ENCODE data around the gene ELK4. TPM values are rescaled to one million over a fixed set of nuclear protein-coding genes. Genes with fewer than 3 reads are reported as not detected.
A peak's percentile ranks its signal among the peaks of the same experiment; 100 is the strongest.

ELK4 gene
- total RNA-seq, 2 experiments from 2014 or later, result 71.0 to 76.9 TPM

- DNase-seq, result no peak
- no peak overlapping the region for H3K27ac Mint-ChIP-seq
- H3K27me3 Mint-ChIP-seq, result peaks cover 7% of the 10 kb centered on the region
- no peaks in the 10 kb centered on the region for H3K36me3 Mint-ChIP-seq
- peaks cover 15% of the 10 kb centered on the region for H3K4me1 Mint-ChIP-seq
- H3K9me3 Mint-ChIP-seq, result no peaks in the 10 kb centered on the region
- H3K4me3 Mint-ChIP-seq, result no peak overlapping the region
These were observed 37.1 kb upstream of the ELK4 start for GRCh38 chr1:205668951-205669340.

- Mint-ChIP-seq H3K4me3 (no peak overlapping the region), H3K27ac (peak overlapping the region; percentile 13), H3K36me3 (no peaks in the 10 kb centered on the region), H3K4me1 (peaks cover 15% of the 10 kb centered on the region), H3K27me3 (peaks cover 7% of the 10 kb centered on the region), H3K9me3 (no peaks in the 10 kb centered on the region)
- no peak for DNase-seq
These were observed 36.3 kb upstream of the ELK4 start for GRCh38 chr1:205667909-205668643.

DNA sequence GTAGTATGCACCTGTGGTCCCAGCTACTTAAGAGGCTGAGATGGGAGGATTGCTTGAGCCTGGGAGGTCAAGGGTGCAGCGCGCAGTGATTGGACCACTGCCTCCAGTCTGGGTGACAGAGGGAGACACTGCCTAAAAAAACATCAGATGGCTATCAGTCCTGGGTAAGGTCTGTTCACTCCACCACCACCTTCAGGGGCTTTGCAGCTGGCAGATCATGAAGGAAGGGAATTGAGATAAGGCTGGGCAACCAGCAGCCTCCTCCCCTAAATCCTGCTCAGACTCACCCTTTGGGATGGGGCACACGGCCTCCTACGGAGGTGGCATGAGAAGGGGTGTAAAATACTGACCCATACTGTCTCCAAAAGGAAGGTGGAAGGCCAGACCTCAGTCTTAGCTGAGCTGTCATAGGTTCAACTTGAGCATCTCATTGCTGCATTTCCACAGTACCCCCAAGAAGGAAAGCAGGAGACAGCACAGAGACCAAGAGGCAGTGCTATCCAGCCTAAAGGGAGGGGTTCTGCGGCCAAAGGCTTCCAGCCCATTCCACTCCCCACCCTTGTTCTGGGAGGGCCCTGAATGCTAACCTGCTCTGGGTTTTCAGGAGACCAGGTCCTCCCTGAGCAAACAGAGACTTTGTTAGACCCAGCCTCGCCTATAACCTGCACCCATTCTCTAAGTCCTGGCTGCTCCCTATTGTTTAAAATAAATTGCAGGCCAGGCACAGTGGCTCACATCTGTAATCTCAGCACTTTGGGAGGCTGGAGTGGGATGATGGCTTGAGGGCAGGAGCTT, 34.8 kb upstream of the ELK4 start:
- H3K9me3 Mint-ChIP-seq, result no peaks in the 10 kb centered on the region
- peaks cover 7% of the 10 kb centered on the region for H3K27me3 Mint-ChIP-seq
- H3K27ac Mint-ChIP-seq, result no peak overlapping the region
- no peak overlapping the region for H3K4me3 Mint-ChIP-seq
- H3K4me1 Mint-ChIP-seq, result peaks cover 12% of the 10 kb centered on the region
- H3K36me3 Mint-ChIP-seq, result no peaks in the 10 kb centered on the region
- DNase-seq, result no peak

GRCh38 chr1:205665201-205666045, 33.6 kb upstream of the ELK4 start:
- Mint-ChIP-seq H3K36me3 (no peaks in the 10 kb centered on the region), H3K27me3 (peaks cover 7% of the 10 kb centered on the region), H3K4me1 (peaks cover 11% of the 10 kb centered on the region), H3K9me3 (no peaks in the 10 kb centered on the region), H3K27ac (no peak overlapping the region), H3K4me3 (no peak overlapping the region)
- no peak for DNase-seq

- H3K9me3 Mint-ChIP-seq, result no peaks in the 10 kb centered on the region
- H3K4me3 Mint-ChIP-seq, result no peak overlapping the region
- no peaks in the 10 kb centered on the region for H3K36me3 Mint-ChIP-seq
- peaks cover 11% of the 10 kb centered on the region for H3K4me1 Mint-ChIP-seq
- no peak for DNase-seq
- H3K27me3 Mint-ChIP-seq, result peaks cover 10% of the 10 kb centered on the region
- no peak overlapping the region for H3K27ac Mint-ChIP-seq
These were observed 32.7 kb upstream of the ELK4 start for GRCh38 chr1:205664399-205665017.

DNA sequence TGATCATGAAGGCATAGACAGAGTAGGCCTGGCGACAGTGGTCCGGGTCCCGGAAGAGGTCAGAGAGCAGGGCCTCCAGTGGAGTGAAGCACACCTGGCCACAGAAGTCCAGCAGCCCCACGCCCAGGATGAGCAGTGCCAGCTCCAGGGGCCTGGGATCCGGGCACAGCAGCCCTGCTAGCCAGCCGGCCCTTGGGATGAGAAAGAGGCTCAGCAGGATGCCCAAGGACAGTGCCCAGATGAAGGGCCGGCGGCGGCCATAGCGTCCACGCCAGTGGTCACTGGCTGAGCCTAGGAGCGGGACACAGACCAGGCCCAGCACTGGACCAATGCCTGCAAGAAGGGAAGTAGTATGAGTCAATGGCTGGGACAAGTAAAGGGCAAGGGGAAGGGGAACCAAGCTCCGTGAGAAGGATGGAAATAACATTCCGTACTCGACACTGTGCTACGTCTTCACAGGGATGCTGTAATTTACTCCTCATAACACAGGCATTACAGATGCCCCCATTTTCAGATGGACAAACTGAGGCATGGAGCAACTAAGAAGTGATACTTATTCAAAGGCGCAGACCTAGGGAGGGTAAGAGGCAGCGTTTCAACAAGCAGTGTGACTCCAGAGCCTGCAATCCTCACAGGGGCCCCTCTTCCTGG, 31.6 kb upstream of the ELK4 start:
- Mint-ChIP-seq H3K36me3 (no peaks in the 10 kb centered on the region), H3K27me3 (peaks cover 9% of the 10 kb centered on the region), H3K4me3 (no peak overlapping the region), H3K4me1 (peaks cover 2% of the 10 kb centered on the region), H3K27ac (no peak overlapping the region), H3K9me3 (no peaks in the 10 kb centered on the region)
- DNase-seq, result no peak

- no peak overlapping the region for H3K27ac Mint-ChIP-seq
- peaks cover 4% of the 10 kb centered on the region for H3K27me3 Mint-ChIP-seq
- H3K36me3 Mint-ChIP-seq, result no peaks in the 10 kb centered on the region
- H3K9me3 Mint-ChIP-seq, result no peaks in the 10 kb centered on the region
- H3K4me3 Mint-ChIP-seq, result no peak overlapping the region
- peaks cover 1% of the 10 kb centered on the region for H3K4me1 Mint-ChIP-seq
- DNase-seq, result no peak
These were observed 31.0 kb upstream of the ELK4 start for GRCh38 chr1:205662791-205663190.

DNA sequence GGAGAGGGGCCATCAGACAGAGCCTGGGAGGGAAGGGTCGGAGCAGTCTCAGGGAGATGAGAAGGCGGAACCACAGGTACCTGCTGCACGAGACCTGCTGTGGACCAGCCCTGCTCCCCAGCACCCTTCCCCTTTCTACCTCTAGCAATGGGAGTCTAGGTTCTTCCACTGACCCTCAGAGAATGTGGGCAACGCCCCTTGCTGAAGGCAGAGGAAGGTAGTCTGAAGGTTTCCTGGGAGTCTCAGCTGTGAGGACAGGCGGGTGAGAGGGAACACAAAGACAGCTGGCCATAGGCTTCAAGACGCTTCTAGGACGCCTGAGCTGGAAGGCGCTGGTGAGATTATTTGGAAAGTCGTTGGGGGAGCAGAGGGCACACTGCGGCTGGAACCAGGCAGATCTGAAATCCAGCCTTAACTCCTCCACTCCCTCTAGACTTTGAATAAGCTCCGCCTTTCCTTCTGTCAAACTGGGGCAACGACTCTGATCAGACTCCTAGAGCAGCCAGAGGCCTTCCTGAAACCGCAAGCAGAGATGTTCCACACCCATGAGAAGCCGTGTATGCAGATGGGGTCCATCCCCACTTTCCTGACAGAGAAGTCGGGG, 30.4 kb upstream of the ELK4 start:
- DNase-seq, result no peak
- Mint-ChIP-seq H3K36me3 (no peaks in the 10 kb centered on the region), H3K9me3 (no peaks in the 10 kb centered on the region), H3K27me3 (peaks cover 4% of the 10 kb centered on the region), H3K27ac (no peak overlapping the region), H3K4me1 (peaks cover 1% of the 10 kb centered on the region), H3K4me3 (no peak overlapping the region)

DNA sequence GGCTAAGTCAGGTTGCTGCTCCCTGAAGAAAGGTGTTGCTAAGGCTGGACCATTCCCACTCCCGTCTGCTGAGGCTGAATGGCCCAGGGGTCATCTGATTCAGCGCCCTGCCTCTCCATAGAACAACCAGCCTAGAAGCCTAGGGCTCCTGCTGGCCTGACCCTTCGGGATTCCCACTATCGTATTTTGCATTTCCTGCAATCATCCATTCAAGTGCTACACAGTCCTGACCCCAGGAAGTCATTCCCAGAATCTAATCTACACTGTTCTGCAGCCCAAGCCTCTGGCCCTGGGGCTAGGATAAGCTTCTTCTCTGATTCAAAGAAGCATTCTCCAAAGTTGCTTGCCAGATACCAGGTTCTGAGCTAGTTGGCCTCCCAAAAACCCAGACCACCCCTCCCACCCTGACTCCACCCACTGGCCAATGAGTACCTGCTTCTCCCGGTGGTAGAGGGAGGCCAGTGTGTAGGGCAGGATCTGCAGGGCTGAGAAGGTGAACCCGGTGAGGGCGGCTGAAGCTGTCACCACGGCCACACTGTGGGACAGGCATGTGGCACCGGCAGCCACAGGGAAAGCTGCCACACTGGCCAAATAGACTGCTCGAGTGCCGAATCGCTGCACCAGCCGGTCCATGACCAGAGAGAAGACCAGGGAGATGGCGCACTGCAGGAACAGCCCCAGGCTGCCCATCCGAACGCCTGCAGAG, 29.8 kb upstream of the ELK4 start:
- peaks cover 4% of the 10 kb centered on the region for H3K27me3 Mint-ChIP-seq
- H3K27ac Mint-ChIP-seq, result no peak overlapping the region
- no peak for DNase-seq
- H3K36me3 Mint-ChIP-seq, result no peaks in the 10 kb centered on the region
- H3K4me1 Mint-ChIP-seq, result peaks cover 1% of the 10 kb centered on the region
- H3K9me3 Mint-ChIP-seq, result no peaks in the 10 kb centered on the region
- no peak overlapping the region for H3K4me3 Mint-ChIP-seq

- peaks cover 4% of the 10 kb centered on the region for H3K27me3 Mint-ChIP-seq
- DNase-seq, result no peak
- H3K9me3 Mint-ChIP-seq, result no peaks in the 10 kb centered on the region
- peaks cover 1% of the 10 kb centered on the region for H3K4me1 Mint-ChIP-seq
- H3K36me3 Mint-ChIP-seq, result no peaks in the 10 kb centered on the region
- no peak overlapping the region for H3K27ac Mint-ChIP-seq
- no peak overlapping the region for H3K4me3 Mint-ChIP-seq
These were observed 28.6 kb upstream of the ELK4 start for GRCh38 chr1:205660361-205660760.

DNA sequence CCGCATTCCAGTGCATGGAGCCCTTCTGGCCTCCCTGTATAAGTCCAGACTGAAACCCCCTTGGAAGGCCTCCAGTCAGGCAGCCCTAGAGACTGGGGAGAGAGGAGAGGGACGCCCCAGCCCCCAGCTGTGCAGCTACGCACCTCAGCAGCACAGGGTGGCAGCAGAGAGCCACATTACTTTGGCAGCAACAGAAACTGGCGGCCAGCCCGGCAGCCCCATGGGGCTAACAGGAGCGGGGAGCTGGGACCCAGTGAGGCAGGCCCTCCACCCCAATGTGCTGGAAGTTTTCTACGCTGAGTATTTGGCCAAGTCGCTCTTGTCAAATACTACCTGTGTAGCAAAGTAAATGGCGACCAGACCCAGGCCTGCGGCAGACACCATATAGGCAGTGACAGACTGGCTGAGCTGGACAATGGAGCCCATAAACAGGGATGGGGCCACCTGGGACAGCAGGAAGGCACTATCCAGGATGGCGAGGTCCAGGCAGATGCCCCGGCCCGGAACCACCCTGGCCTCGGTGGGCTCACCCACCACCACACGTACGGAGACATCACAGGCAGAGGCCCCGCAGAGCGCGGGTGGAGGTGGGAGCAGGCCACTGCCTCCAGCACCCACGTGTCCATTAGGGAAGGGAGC, 27.3 kb upstream of the ELK4 start:
- peak; percentile 76 for DNase-seq
- Mint-ChIP-seq H3K27ac (no peak overlapping the region), H3K4me1 (no peaks in the 10 kb centered on the region), H3K9me3 (no peaks in the 10 kb centered on the region), H3K36me3 (no peaks in the 10 kb centered on the region), H3K27me3 (peaks cover 4% of the 10 kb centered on the region), H3K4me3 (no peak overlapping the region)

- no peak for DNase-seq
- peaks cover 4% of the 10 kb centered on the region for H3K27me3 Mint-ChIP-seq
- H3K36me3 Mint-ChIP-seq, result no peaks in the 10 kb centered on the region
- H3K4me3 Mint-ChIP-seq, result no peak overlapping the region
- no peak overlapping the region for H3K27ac Mint-ChIP-seq
- H3K9me3 Mint-ChIP-seq, result no peaks in the 10 kb centered on the region
- H3K4me1 Mint-ChIP-seq, result no peaks in the 10 kb centered on the region
These were observed 24.4 kb upstream of the ELK4 start for GRCh38 chr1:205656236-205656635.

DNA sequence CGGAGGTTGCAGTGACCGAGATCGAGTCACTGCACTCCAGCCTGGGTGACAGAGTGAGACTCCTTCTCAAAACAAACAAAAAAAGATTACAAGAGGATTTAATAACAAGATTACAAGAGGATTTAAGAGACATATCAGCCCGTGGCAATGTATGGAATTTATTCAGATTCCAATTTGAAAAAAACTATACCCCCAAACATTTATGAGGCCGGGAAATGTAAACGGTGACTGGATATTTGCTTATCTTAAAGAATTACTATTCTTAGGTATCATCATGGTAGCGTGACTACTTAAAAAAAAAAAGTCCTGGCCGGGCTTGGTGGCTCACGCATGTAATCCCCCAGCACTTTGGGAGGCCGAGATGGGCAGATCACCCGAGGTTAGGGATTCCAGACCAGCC, 21.2 kb upstream of the ELK4 start:
- Mint-ChIP-seq H3K4me3 (no peak overlapping the region), H3K9me3 (no peaks in the 10 kb centered on the region), H3K4me1 (no peaks in the 10 kb centered on the region), H3K27me3 (no peaks in the 10 kb centered on the region), H3K27ac (no peak overlapping the region), H3K36me3 (no peaks in the 10 kb centered on the region)
- no peak for DNase-seq

Data from activated naive CD8-positive, alpha-beta T cell treated with anti-CD3 and anti-CD28 coated beads for 36 hours (primary cell).